SKM-1 treated with dmso at 0.1 percent for 144 hours (cell line): Measurements from ENCODE around the gene KIAA1191.
"Not testable (repeated sequence)": the region's sequence is repeated elsewhere in the genome, so short reads cannot be mapped to it uniquely, and the experiment has no call there.

Experiments used
- DNase-seq: peaks from one replicate; lab custom pipeline; 2025; ENCODE audit not compliant: unreplicated experiment; lab: John Stamatoyannopoulos, UW

KIAA1191 gene

DNA sequence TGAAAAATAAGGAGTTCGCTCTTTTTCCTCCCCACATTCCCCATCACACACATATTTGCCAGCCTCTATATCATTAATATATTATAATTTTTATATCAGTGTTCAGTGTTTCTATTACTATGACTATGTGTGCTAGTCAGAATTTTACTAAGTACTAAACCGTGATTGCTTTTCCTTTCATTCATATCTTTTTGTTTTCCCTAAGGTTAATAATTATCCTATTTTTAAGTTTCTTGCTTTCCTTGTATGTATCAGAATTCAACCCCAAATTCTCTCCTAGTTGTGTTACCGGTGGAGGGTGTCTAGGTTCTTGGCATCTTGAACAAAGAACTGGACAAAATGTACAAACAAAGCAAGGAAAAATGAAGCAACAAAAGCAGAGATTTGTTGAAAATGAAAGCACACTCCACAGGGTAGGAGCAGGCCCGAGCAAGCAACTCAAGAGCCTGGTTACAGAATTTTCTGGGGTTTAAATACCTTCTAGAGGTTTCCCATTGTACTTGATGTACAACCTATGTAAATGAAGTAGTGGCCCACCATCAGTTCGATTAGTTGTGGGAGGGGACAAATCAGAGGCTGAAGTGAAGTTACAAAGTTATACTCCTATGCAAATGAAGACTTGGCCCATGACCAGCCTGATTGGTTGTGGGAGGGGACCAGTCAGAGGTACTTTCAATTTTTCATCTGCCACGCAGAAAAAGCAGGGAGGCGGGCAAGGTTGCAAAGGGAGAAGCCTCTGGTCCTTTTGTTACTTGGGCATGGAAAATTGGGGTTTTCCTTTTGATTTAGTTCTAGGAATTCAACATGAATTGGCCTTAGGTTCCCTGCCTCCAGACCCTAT lies 43.8 kb downstream of the KIAA1191 start:
- DNase-seq, result no peak

DNA sequence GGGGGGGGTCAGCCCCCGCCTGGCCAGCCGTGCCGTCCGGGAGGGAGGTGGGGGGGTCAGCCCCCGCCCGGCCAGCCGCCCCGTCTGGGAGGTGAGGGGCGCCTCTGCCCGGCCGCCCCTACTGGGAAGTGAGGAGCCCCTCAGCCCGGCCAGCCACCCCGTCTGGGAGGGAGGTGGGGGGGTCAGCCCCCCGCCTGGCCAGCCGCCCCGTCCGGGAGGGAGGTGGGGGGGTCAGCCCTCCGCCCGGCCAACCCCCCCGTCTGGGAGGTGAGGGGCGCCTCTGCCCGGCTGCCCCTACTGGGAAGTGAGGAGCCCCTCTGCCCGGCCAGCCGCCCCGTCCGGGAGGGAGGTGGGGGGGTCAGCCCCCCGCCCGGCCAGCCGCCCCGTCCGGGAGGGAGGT lies 56.2 kb downstream of the KIAA1191 start:
- DNase-seq, result not testable (repeated sequence)
